CD4-positive, CD25-positive, alpha-beta regulatory T cell (primary cell): ENCODE measurements around the gene PEF1. TPM values are rescaled to one million over a fixed set of nuclear protein-coding genes. Genes with fewer than 3 reads are reported as not detected.
"Not testable (repeated sequence)": the region's sequence is repeated elsewhere in the genome, so short reads cannot be mapped to it uniquely, and the experiment has no call there.

ENCODE experiments used
- ATAC-seq, 2 donors: fragments of 150-1000 bp; cut with Tn5 transposase; one replicate each; pipeline ENCODE4 v1.10.0; 2021; ENCODE audit warnings: low read depth in 2 of 2, moderate number of reproducible peaks in 2 of 2, moderate library complexity in 1 of 2
- DNase-seq, 3 donors: peaks; one replicate each; pipeline versions ENCODE4 v3.0.0 to v3.0.0-alpha.2; 2012 to 2022; ENCODE audit warnings: mixed read lengths in 1 of 3
- H3K27ac ChIP-seq: one replicate; pipeline ENCODE4 v1.7.0; 2013; ENCODE audit warnings: mild to moderate bottlenecking, low read length; ENCODE audit not compliant: insufficient read depth, poor library complexity, severe bottlenecking
- H3K27me3 ChIP-seq: one replicate; pipeline ENCODE4 v1.7.0; 2013; ENCODE audit warnings: low read length; ENCODE audit not compliant: control insufficient read depth, insufficient read depth
- H3K36me3 ChIP-seq: one replicate; pipeline ENCODE4 v1.7.0; 2013; ENCODE audit warnings: mild to moderate bottlenecking, low read length, moderate library complexity; ENCODE audit not compliant: control insufficient read depth, insufficient read depth
- H3K4me1 ChIP-seq: 2 replicates; pipeline ENCODE4 v1.7.0; 2013; ENCODE audit warnings: mild to moderate bottlenecking, low read length; ENCODE audit not compliant: insufficient read depth, control insufficient read depth, poor library complexity, severe bottlenecking
- H3K4me3 ChIP-seq: one replicate; pipeline ENCODE4 v1.7.0; 2013; ENCODE audit warnings: low read depth, mild to moderate bottlenecking, low read length, moderate library complexity
- H3K9me3 ChIP-seq, 2 experiments: 1 replicate in 1 of 2; 2 replicates in 1 of 2; pipeline ENCODE4 v1.7.0; 2013; ENCODE audit warnings: low read length in 2 of 2, mild to moderate bottlenecking in 1 of 2, moderate library complexity in 1 of 2; ENCODE audit not compliant: control insufficient read depth in 2 of 2
- H3K27ac Mint-ChIP-seq, 3 donors: one replicate each; pipeline ENCODE4 v1.8.0; 2020 to 2022; ENCODE audit warnings: mild to moderate bottlenecking in 3 of 3, mixed read lengths in 3 of 3, moderate library complexity in 2 of 3
- H3K27me3 Mint-ChIP-seq: one replicate; pipeline ENCODE4 v1.8.0; 2022; ENCODE audit warnings: mild to moderate bottlenecking, mixed read lengths
- H3K36me3 Mint-ChIP-seq: one replicate; pipeline ENCODE4 v1.8.0; 2020; ENCODE audit warnings: mixed read lengths
- H3K4me1 Mint-ChIP-seq, 4 donors: one replicate each; pipeline ENCODE4 v1.8.0; 2020 to 2022; ENCODE audit warnings: mixed read lengths in 4 of 4, mild to moderate bottlenecking in 1 of 4
- H3K4me3 Mint-ChIP-seq, 4 donors: one replicate each; pipeline ENCODE4 v1.8.0; 2020 to 2022; ENCODE audit warnings: mild to moderate bottlenecking in 4 of 4, mixed read lengths in 4 of 4, moderate library complexity in 3 of 4
- H3K9me3 Mint-ChIP-seq, 7 donors: one replicate each; pipeline ENCODE4 v1.8.0; 2020 to 2022; ENCODE audit warnings: mixed read lengths in 7 of 7, mild to moderate bottlenecking in 3 of 7, moderate library complexity in 2 of 7
- polyA plus RNA-seq, 4 donors: library from polyadenylated mRNA; unstranded; fragments of 300-500 nt; fragmentation: Illumina TruSeq; gene quantifications; one replicate each; pipeline ENCODE4 v1.2.3, GENCODE V29; 2021
- total RNA-seq: library from RNA; stranded (reverse); gene quantifications from one replicate; pipeline ENCODE4 v1.2.3, GENCODE V29; 2022

PEF1 gene
- total and polyA plus RNA-seq, 5 donors from 2014 or later: 58.8 to 108 (median 97.8) TPM

DNA sequence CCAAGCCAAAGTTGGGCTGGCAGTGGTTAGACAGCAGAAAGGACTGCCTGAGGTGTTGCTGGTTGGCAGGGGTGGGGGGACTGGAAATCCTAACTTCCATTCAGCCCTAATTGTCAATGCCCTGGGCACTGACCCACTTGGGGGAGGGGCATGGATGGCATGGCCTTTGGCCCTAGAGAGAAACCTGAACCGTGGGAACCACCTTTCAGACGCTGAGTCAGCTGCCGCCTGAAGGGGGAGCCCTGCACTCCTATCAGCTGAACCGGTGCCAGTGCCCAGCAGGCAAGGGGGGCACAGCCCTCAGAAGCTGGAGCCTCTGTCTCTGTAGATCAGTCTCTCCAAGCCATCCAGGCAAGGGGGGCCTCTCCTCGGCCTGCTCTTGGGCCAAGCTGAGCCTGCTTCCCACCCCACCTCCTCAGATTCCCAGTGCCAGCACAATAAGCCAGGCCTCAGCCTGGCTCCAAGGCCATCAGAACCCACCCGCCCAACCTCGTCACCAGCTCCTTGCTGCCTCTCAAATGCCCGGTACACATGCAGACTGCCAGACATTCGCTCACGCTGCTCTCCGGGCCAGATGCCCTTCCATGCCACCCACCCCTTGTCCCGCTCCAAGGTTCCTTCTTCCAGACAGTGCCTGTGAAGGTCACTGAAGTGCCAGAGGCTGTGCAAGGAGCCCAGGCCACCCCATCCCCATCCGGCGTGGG is 56.8 kb downstream of the PEF1 start:
- peak in 2 of 3 donors; percentile 7 to 42 for DNase-seq
- H3K4me3 ChIP-seq: no peak overlapping the region
- H3K9me3 ChIP-seq: no peaks in the 10 kb centered on the region
- H3K9me3 Mint-ChIP-seq: no peaks in the 10 kb centered on the region
- peak overlapping the region in 1 of 4 donors; percentile 10 for H3K4me3 Mint-ChIP-seq
- H3K27me3 ChIP-seq: peaks cover 5% of the 10 kb centered on the region
- H3K27me3 Mint-ChIP-seq: peaks cover 11% of the 10 kb centered on the region
- no peak overlapping the region for H3K27ac Mint-ChIP-seq
- peaks cover 0 to 4% (median under 1%) of the 10 kb centered on the region in 4 donors for H3K4me1 Mint-ChIP-seq
- peak in 1 of 2 donors; percentile 57 for ATAC-seq
- no peaks in the 10 kb centered on the region for H3K36me3 ChIP-seq
- H3K4me1 ChIP-seq: peaks cover 7% of the 10 kb centered on the region
- no peak overlapping the region for H3K27ac ChIP-seq
- H3K36me3 Mint-ChIP-seq: no peaks in the 10 kb centered on the region

DNA sequence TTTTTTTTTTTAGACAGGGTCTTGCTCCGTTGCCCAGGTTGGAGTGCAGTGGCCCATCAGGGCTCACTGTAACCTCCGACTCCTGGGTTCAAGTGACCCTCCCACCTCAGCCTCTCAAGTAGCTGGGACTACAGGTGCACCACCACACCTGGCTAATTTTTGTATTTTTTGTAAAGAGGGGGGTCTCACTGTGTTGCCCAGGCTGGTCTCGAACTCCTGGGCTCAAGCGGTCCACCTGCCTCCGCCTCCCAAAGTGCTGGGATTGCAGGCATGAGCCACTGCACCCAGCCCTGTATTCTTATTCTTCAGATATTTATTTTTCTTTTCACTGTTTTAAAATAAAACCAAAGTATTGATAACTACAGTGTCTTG is 57.4 kb downstream of the PEF1 start:
- H3K9me3 ChIP-seq, H3K4me3 ChIP-seq, H3K4me3 Mint-ChIP-seq, H3K27me3 ChIP-seq, H3K9me3 Mint-ChIP-seq, ATAC-seq, H3K4me1 ChIP-seq, H3K36me3 ChIP-seq, DNase-seq, H3K27ac Mint-ChIP-seq, H3K36me3 Mint-ChIP-seq, H3K27ac ChIP-seq, H3K4me1 Mint-ChIP-seq: not testable (repeated sequence)
- peaks cover 11% of the 10 kb centered on the region for H3K27me3 Mint-ChIP-seq

DNA sequence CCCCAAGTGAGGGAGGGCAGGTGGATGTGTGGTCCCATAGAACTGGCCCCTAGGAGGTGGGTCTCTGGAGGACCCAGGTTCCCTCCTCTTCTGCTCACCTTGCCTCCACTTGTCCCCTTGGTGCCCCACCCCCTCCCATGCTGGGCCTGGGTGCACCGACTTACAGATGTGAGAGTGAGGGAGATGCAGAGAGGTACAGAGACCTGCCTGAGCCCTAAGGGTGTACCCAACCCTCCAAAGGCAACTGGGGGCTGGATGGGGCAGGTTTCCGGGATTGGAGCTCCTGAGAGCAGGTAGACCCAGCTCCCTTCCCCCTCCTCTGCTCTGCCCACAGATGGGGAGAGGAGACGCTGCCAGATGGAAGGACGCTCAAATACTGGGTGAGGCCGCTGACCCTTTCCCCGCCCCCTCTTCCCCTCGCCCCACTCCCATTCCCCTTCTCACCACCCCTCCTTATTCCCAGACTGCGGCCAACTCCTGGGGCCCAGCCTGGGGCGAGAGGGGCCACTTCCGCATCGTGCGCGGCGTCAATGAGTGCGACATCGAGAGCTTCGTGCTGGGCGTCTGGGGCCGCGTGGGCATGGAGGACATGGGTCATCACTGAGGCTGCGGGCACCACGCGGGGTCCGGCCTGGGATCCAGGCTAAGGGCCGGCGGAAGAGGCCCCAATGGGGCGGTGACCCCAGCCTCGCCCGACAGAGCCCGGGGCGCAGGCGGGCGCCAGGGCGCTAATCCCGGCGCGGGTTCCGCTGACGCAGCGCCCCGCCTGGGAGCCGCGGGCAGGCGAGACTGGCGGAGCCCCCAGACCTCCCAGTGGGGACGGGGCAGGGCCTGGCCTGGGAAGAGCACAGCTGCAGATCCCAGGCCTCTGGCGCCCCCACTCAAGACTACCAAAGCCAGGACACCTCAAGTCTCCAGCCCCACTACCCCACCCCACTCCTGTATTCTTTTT is 58.0 kb downstream of the PEF1 start:
- H3K9me3 Mint-ChIP-seq: no peaks in the 10 kb centered on the region
- Histone ChIP-seq H3K27ac (no peak overlapping the region), H3K4me3 (no peak overlapping the region), H3K36me3 (no peaks in the 10 kb centered on the region), H3K4me1 (peaks cover 7% of the 10 kb centered on the region), H3K9me3 (no peaks in the 10 kb centered on the region), H3K27me3 (no peaks in the 10 kb centered on the region)
- peaks cover 10% of the 10 kb centered on the region for H3K27me3 Mint-ChIP-seq
- ATAC-seq: no peak
- DNase-seq: no peak
- H3K4me3 Mint-ChIP-seq: no peak overlapping the region
- H3K36me3 Mint-ChIP-seq: no peaks in the 10 kb centered on the region
- no peak overlapping the region for H3K27ac Mint-ChIP-seq
- peaks cover 0 to 4% (median under 1%) of the 10 kb centered on the region in 4 donors for H3K4me1 Mint-ChIP-seq

DNA sequence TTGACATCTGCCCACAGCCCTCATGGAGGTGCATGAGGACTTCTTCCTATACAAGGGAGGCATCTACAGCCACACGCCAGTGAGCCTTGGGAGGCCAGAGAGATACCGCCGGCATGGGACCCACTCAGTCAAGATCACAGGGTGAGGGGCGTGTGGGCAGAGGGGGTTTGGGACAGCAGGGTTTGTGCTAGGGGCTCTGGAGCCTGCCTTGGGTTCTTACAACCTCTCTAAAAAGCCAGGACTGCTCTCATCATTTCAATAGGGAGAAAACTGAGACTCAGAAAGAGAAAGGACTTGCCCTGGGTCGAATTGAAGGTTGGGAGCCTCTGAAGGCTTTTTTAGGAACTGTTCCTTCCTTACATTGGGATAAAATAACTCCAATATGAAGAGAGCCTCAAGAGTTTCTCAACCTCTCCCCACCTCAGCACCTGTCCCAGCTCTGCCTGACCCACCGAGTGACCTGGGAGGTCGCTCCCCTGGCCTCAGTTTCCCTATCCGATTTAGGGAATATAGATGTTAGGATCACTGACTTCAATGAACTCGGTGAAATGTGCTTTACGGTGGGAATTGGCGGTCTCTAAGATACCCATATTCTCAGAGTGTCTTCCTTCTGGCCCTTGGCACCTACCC is 58.8 kb downstream of the PEF1 start:
- Histone ChIP-seq H3K27me3 (no peaks in the 10 kb centered on the region), H3K27ac (no peak overlapping the region), H3K4me3 (no peak overlapping the region), H3K36me3 (no peaks in the 10 kb centered on the region), H3K9me3 (no peaks in the 10 kb centered on the region), H3K4me1 (peaks cover 7% of the 10 kb centered on the region)
- DNase-seq (no peak), ATAC-seq (no peak)
- Mint-ChIP-seq H3K36me3 (no peaks in the 10 kb centered on the region), H3K9me3 (no peaks in the 10 kb centered on the region), H3K27me3 (peaks cover 6% of the 10 kb centered on the region), H3K4me3 (no peak overlapping the region), H3K4me1 (peaks cover 0 to 2% (median 0%) of the 10 kb centered on the region in 4 donors), H3K27ac (peak overlapping the region in 1 of 3 donors; percentile 14)

DNA sequence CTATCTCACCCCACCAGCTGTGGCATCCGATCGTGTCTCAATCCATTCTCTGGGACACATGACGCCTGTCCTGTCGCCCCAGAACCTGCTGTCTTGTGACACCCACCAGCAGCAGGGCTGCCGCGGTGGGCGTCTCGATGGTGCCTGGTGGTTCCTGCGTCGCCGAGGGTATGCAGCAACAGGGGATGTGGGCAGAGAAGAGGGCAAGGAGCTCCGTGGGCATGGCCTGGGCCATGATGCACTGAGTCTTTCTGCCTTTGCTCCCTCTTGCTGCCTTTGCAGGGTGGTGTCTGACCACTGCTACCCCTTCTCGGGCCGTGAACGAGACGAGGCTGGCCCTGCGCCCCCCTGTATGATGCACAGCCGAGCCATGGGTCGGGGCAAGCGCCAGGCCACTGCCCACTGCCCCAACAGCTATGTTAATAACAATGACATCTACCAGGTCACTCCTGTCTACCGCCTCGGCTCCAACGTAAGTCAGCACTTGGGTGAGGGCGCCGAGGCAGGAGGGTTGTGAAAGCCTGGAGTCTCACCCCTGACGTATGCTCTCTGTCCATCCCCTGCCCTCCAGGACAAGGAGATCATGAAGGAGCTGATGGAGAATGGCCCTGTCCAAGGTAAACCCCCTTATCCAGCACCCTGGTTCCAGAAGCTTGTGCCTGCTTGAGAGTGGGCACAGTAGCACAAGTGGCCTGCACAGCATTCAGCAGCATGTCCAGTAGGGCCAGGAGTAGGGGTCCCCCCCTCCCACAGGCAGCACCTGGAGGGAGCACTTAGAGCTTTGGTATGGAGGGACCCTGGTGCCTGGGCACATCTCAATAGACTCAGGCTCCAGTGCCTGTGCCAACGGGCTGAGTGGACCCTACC is 59.6 kb downstream of the PEF1 start:
- no peak overlapping the region for H3K27ac Mint-ChIP-seq
- H3K27ac ChIP-seq: no peak overlapping the region
- H3K4me1 Mint-ChIP-seq: peaks cover 0 to 2% (median 0%) of the 10 kb centered on the region in 4 donors
- H3K36me3 Mint-ChIP-seq: no peaks in the 10 kb centered on the region
- peaks cover 7% of the 10 kb centered on the region for H3K4me1 ChIP-seq
- no peaks in the 10 kb centered on the region for H3K27me3 ChIP-seq
- H3K36me3 ChIP-seq: no peaks in the 10 kb centered on the region
- H3K27me3 Mint-ChIP-seq: peaks cover 6% of the 10 kb centered on the region
- DNase-seq: no peak
- no peak for ATAC-seq
- H3K4me3 ChIP-seq: no peak overlapping the region
- H3K9me3 ChIP-seq: no peaks in the 10 kb centered on the region
- no peaks in the 10 kb centered on the region for H3K9me3 Mint-ChIP-seq
- H3K4me3 Mint-ChIP-seq: no peak overlapping the region

DNA sequence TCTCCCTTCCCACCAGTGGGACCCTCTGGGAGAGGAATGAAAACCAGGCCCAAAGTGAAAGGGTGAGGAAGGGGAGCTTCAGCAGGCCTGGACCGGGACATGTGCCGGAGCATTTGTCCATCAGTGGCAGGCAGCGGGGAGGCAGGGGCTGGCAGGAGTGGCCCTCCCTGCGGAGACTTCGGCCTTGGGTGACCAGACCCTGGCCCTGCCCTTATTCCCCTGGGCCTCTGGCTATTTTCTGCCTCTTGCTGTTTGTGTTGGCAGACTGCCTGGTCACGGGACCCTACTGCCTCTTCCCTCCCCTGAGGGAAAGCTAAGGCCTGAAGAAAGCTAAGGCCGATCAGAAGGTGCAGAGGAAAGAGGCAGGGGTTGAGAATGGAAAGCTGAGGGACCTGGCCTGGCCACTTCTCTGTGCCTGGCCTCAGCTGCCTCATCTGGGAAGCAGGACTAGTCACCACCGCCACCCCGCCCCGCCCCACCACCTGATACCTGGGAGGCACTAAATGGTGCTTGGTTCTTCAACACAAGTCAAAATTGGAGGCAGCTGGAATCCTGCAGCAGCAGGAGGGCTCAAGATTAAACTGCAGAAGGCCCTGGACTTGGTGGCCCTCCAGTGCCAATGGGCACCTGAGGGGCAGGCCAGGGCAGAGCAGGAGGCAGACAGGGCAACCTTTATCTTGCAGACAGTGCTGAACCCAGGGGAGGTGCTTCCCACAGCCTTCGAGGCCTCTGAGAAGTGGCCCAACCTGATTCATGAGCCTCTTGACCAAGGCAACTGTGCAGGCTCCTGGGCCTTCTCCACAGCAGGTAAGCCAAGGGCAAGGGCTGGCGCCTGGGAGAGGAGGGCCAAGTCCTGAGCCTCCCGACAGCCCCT is 60.4 kb downstream of the PEF1 start:
- Mint-ChIP-seq H3K36me3 (no peaks in the 10 kb centered on the region), H3K27me3 (peaks cover 1% of the 10 kb centered on the region), H3K9me3 (no peaks in the 10 kb centered on the region), H3K27ac (no peak overlapping the region), H3K4me3 (no peak overlapping the region), H3K4me1 (peaks cover 0 to 1% (median 0%) of the 10 kb centered on the region in 4 donors)
- Histone ChIP-seq H3K4me1 (peaks cover 7% of the 10 kb centered on the region), H3K36me3 (no peaks in the 10 kb centered on the region), H3K9me3 (no peaks in the 10 kb centered on the region), H3K27ac (no peak overlapping the region), H3K4me3 (no peak overlapping the region), H3K27me3 (no peaks in the 10 kb centered on the region)
- no peak for DNase-seq
- no peak for ATAC-seq
